HepG2 (cell line): ENCODE measurements around the gene CBFA2T2.

ENCODE experiments used
- CREB1 ChIP-seq, 2 experiments: fragments of 450-650 bp in 1 of 2; IDR thresholded peaks; 2 replicates each; pipeline ENCODE4 v1.6.1; 2016 to 2017; ENCODE audit warnings: control low read depth in 1 of 2, mild to moderate bottlenecking in 1 of 2, missing compliant biosample characterization in 1 of 2, missing genetic modification characterization in 1 of 2
- EHMT2 ChIP-seq: fragments of 200-600 bp; sonication (generic); IDR thresholded peaks from 2 replicates; pipeline ENCODE4 v1.7.0; 2017; ENCODE audit warnings: antibody characterized with exemption, low read depth, low read length, borderline replicate concordance
- FOSL1 ChIP-seq: sonication (generic); formaldehyde crosslinking; IDR thresholded peaks from 2 replicates; pipeline ENCODE4 v1.9.0; 2021; ENCODE audit warnings: missing genetic modification reagents, borderline replicate concordance
- POGZ ChIP-seq: sonication (generic); formaldehyde crosslinking; IDR thresholded peaks from 2 replicates; pipeline ENCODE4 v1.4.0; 2020; ENCODE audit warnings: mild to moderate bottlenecking, missing genetic modification reagents
- PPARG ChIP-seq: conservative IDR thresholded peaks from 2 replicates; pipeline ENCODE4 v1.6.1; 2016; ENCODE audit warnings: missing biosample characterization, missing genetic modification reagents
- ZHX1 ChIP-seq: sonication (generic); formaldehyde crosslinking; IDR thresholded peaks from 2 replicates; pipeline ENCODE4 v1.8.1; 2022; ENCODE audit warnings: low read depth, mild to moderate bottlenecking, missing genetic modification reagents
- ZNF260 ChIP-seq: sonication (generic); formaldehyde crosslinking; IDR thresholded peaks from 2 replicates; pipeline ENCODE4 v1.4.0; 2020; ENCODE audit warnings: missing genetic modification reagents, low read depth, mild to moderate bottlenecking, borderline replicate concordance
- ZNF414 ChIP-seq: sonication (generic); formaldehyde crosslinking; IDR thresholded peaks from 2 replicates; pipeline ENCODE4 v1.5.0; 2020; ENCODE audit warnings: missing genetic modification reagents
- ZNF660 ChIP-seq: sonication (generic); formaldehyde crosslinking; IDR thresholded peaks from 2 replicates; pipeline ENCODE4 v1.5.1; 2020; ENCODE audit warnings: mild to moderate bottlenecking, low read depth, missing genetic modification reagents, borderline replicate concordance

GRCh38 chr20:33681728-33682353, 191.9 kb downstream of the CBFA2T2 start:
- TF ChIP-seq EHMT2 (no peak), FOSL1 (no peak), ZNF260 (CRISPR knock-in tag) (no peak), ZHX1 (CRISPR knock-in tag) (no peak), CREB1 (IDR thresholded peaks at IDR 0.05) (no peak), CREB1 (CRISPR knock-in tag; IDR thresholded peaks at IDR 0.05) (no peak), ZNF660 (CRISPR knock-in tag) (no peak), POGZ (CRISPR knock-in tag) (no peak), PPARG (CRISPR knock-in tag) (no peak), ZNF414 (CRISPR knock-in tag) (no peak)
